WTC11 (cell line): ENCODE measurements around the gene PLA2G12B.

Experiments used
- ATF3 ChIP-seq: sonication (generic); formaldehyde crosslinking; conservative IDR thresholded peaks from 2 replicates; pipeline ENCODE4 v1.8.1; 2022; ENCODE audit warnings: mild to moderate bottlenecking, missing genetic modification reagents
- CTCF ChIP-seq: fragments of 200-600 bp; IDR thresholded peaks from 2 replicates; pipeline ENCODE4 v1.8.0; 2022; ENCODE audit warnings: antibody characterized with exemption
- E2F4 ChIP-seq: sonication (generic); formaldehyde crosslinking; IDR thresholded peaks from 2 replicates; pipeline ENCODE4 v1.8.1; 2022; ENCODE audit warnings: low read depth, mild to moderate bottlenecking, moderate library complexity, missing genetic modification reagents, borderline replicate concordance
- JUN ChIP-seq: sonication (generic); formaldehyde crosslinking; IDR thresholded peaks from 2 replicates; pipeline ENCODE4 v1.8.0; 2023; ENCODE audit warnings: mild to moderate bottlenecking, missing genetic modification reagents
- MAX ChIP-seq: sonication (generic); formaldehyde crosslinking; IDR thresholded peaks from 2 replicates; pipeline ENCODE4 v1.8.0; 2022; ENCODE audit warnings: mild to moderate bottlenecking, missing genetic modification reagents
- NR2C2 ChIP-seq: sonication (generic); formaldehyde crosslinking; IDR thresholded peaks from 2 replicates; pipeline ENCODE4 v1.8.0; 2022; ENCODE audit warnings: mild to moderate bottlenecking, missing genetic modification reagents
- TP53 ChIP-seq: sonication (generic); formaldehyde crosslinking; IDR thresholded peaks from 2 replicates; pipeline ENCODE4 v1.8.1; 2023; ENCODE audit warnings: mild to moderate bottlenecking, missing genetic modification reagents
- ZNF671 ChIP-seq: fragments of 250-450 bp; sonication (Bioruptor Pico); IDR thresholded peaks from 2 replicates; pipeline ENCODE4 v1.8.0; 2021; ENCODE audit warnings: mild to moderate bottlenecking

- TF ChIP-seq TP53 (CRISPR knock-in tag) = no peak
- no peak for TF ChIP-seq E2F4 (CRISPR knock-in tag)
- no peak for TF ChIP-seq ZNF671 (CRISPR knock-in tag)
- no peak for TF ChIP-seq CTCF
- TF ChIP-seq ATF3 (CRISPR knock-in tag) = no peak
- TF ChIP-seq NR2C2 (CRISPR knock-in tag) = no peak
- TF ChIP-seq MAX = no peak
- TF ChIP-seq JUN = no peak
Observed at GRCh38 chr10:73003822-73004221, 49.2 kb upstream of the PLA2G12B start.
